A172 (cell line): ENCODE measurements around the gene F2RL2. TPM values are rescaled to one million over a fixed set of nuclear protein-coding genes. Genes with fewer than 3 reads are reported as not detected.

Experiments used
- DNase-seq: peaks from one replicate; pipeline ENCODE4 v3.0.0-alpha.2; 2015; ENCODE audit warnings: low spot score
- total RNA-seq: library from RNA; depleted of rRNA; stranded (reverse); fragments of >200 nt; shearing (Covaris generic); gene quantifications from 2 replicates; pipeline ENCODE4 v1.2.3, GENCODE V29; 2014; rRNA removed

Gene F2RL2
- total RNA-seq, 1 experiment from 2014 or later, result 0.59 TPM

DNA sequence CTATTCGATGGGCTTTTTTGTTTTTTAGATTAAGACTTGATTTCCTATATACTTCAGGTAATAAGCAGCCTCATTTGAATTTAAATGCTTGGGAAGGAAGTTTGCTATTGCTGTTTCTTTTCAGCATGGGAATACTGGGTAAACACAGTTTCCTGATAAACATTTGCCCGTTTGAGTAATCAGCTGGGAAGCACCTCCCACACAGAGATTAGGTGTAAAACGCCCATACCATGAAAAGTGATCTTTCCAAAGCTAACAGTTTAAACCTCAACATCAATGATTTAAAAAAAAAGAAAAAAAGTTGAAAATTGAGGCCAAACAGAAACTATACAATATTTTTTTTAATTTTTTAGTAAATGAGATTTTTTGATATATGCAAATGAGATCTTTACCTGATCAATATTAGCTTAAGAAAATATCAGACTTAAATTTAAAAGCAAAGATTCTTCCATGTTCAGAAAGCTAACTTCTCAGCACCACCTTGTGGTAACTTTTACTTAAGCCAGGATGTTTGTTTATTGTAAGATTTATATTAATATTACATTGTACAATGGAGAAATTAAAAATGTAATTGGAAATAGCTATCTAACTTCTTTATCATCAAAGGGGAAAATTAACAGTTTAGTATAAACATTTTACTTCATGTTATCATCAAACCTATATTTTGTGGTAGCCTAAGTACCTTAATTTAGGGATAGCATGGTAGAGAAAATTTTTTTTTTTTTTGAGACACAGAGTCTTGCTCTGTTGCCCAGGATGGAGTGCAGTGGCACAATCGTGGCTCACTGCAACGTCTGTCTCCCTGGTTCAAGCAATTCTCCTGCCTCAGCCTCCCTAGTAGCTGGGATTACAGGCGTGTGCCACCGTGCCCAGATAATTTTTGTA, 39.8 kb downstream of the F2RL2 start:
- DNase-seq, result peak; percentile 11

DNA sequence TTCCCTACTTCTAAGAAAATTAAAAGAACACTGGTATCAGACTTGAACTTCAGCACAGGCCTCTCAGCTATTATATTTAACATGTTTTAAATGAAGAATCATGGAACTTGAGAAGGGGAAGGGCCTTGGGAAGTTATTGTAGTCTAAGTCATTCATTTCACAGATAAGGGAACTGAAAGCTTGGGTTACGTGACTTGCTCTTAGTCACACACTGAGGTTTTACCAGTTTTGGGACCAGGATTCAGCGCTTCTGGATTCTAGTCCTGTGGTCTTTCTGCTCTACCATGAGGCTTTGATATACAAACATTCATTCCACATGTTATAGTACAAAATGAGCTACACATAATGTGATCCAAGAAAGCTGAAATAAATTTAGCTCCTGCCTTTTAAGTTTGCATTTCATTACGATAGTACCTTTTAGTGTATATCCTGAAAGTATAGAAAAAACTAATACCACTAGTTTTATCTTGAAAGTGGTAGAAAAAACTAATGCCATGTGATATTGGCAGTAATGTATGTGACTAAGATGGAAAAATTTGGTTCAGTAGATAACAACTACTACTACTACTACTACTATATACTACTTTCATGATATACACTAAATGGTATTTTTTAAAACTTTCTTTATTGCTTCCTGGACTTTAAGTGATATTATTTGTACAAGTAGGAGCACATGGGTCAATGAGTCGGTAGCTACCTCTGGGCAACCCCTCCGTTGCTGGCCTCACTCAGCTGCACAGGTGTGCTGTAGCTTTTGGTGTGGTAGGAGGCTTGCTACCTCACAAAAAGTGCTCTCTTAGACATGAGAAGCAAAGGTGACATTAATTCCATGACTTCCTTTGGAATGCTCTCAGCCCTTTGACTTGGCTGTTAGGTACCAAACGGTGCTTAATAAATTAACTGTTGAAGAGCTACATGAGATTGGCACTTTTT, 40.7 kb downstream of the F2RL2 start:
- peak; percentile 11 for DNase-seq

DNA sequence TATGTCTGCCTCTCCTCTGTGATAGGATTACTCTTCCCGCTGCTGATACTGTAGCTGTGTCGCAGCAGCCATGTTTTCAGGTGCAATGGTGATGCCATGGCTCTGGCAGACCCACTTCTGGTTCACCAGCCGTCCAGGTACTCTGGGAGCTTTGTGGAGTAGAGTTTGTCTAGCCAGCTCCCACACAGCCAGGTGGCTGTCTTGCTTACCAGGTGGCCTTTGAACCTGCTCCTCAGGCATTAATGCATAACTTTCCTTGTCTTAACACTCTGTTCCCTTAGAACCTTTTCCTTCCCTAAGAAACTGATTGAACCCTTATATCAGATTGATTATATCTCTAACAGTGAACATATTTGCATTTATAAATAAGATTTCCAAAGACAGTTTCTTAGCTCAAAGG, 42.2 kb downstream of the F2RL2 start:
- DNase-seq, result no peak

DNA sequence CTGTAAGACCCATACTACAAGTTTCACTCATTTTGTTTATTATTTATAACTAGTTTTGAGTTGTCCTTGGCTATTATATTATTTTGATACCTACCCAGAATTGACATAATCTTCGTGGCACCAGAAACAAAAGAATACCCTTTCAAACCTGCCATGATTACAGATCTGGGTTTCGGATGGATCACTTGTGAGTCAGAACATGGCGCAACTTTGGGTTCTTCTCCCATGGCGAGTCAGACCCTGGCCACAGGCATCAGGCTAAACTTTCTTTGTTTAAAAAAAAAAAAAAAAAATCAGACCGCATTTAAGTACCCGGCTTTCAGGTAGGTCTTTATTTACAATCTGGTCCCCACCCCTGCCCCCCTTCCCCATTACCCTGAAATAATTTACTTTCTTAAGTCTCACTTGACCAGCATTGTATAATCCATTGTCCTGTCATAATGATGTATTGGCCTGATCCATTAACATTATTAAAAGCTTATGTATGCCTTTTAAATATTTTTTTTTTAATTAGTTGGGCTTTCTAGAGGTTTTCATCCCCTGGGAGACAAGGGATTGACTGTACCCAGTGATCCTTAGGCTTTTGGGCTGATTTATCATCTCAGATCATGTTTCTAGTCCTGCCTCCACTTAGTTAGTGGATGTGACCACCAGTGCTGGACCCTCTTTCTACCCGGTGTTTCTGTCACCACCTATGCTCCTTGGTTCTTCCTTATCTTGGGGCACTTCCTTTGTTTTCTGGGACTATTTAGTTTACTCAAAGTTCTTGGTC, 43.9 kb downstream of the F2RL2 start:
- DNase-seq, result no peak

DNA sequence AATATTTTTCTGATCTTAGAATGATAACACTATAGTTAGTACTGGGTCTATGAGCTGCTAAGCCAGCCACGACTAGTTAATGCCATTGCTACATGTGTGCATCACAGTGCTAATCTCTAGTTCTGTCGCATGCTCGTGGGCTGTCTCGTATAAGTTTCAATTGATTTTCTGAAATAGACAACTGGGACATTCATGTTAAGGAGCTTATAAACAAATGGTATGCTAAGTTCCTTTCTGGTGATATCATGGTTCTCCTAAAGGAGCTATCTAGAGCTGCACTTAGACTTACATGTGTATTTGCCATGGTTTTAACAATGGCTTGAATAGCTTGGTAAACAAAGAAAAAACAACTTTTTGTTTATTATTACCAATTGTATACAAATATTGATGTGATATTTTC, 46.2 kb downstream of the F2RL2 start:
- DNase-seq, result no peak

DNA sequence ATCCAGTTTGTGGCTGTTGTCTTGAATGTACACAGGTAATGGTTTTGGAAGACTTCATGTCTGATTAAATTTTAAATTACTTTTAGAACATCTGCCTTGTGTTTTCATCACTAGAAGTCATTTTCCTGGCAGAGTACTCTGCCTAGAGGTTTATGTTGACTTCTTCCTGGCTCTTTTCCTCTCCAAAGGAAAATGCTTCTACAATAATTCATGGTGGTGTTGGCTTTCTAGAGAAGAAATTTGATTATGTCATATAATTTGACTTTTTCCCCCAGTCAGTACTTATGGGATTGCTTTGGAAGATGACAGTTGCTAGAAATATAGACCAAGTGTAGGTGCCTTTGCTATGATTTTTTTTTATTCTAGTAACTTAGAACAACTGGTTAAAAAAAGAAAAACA, 46.8 kb downstream of the F2RL2 start:
- no peak for DNase-seq

DNA sequence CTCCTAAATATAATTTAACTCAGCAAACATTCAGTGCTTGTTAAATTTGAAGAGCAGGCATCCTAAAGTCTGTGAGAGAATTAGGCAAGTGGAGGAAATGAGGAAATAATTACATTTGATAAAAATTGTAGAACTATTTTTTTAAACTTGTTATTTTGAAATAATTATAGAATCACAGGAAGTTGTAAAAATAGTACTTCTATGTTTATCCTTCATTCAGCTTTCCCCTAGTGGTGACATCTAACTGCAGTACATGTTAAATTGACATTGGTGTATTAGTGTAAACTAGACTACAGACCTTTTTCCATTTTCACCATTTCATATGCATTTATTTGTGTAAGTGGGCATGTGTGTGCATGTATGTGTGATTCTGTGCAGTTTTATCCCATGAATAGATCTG, 51.6 kb downstream of the F2RL2 start:
- no peak for DNase-seq

DNA sequence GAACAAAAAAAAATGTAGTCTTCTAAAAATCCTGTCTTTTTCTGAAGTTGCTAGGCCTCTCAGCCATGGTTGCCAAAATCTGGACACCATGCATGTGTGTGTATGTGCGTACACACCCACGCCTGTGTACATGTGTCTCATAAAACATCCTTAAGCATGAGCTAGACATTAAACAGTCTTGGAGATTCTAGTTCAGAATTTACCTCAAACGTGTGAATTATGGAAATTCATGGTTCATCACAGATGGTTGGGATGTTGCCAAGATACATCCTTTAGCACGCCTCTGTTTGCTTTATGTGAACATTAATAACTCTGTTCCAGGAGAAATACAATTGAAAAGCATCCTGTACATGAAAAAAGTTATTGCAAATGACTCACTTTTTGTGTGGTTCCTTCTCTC, 53.0 kb downstream of the F2RL2 start:
- no peak for DNase-seq

Other genes starting within 250 kb of the F2RL2 start
- gene IQGAP2, start 220.1 kb downstream of the F2RL2 start, total RNA-seq, result 1.8 and 8.3 TPM in 2 replicates
- 30.5 and 44.6 TPM in 2 replicates for gene F2R, start 92.7 kb upstream of the F2RL2 start, total RNA-seq
- 1.7 and 2.3 TPM in 2 replicates for gene F2RL1, start 195.6 kb upstream of the F2RL2 start, total RNA-seq
- gene S100Z, start 226.6 kb upstream of the F2RL2 start, total RNA-seq, result 0.47 TPM in 1 of 2 replicates, not detected in the other